D721Med (cell line): ENCODE results near the gene NAAA.
A peak's percentile ranks its signal among the peaks of the same experiment; 100 is the strongest.

ENCODE experiments used
- DNase-seq: peaks from one replicate; pipeline ENCODE4 v3.0.0; 2011; ENCODE audit warnings: low spot score; ENCODE audit not compliant: insufficient read length
- FAIRE-seq: peaks from 2 replicates; lab custom pipeline; 2011; peaks lifted over from hg19 to GRCh38; lab: Jason Lieb, UNC
- CTCF ChIP-seq: IDR thresholded peaks from 2 replicates; pipeline ENCODE4 v1.5.1; 2012; ENCODE audit warnings: mild to moderate bottlenecking, control low read depth; ENCODE audit not compliant: insufficient read depth; ENCODE audit errors: missing control alignments

NAAA gene

GRCh38 chr4:75940692-75941253 lies at the start of gene NAAA:
Gene NAAA, minus strand, starts transcription at chr4:75941013. Its CDS starts 64 bp downstream, at chr4:75940949.
- no peak for FAIRE-seq
- no peak for TF ChIP-seq CTCF
- peak; percentile 44 for DNase-seq

DNA sequence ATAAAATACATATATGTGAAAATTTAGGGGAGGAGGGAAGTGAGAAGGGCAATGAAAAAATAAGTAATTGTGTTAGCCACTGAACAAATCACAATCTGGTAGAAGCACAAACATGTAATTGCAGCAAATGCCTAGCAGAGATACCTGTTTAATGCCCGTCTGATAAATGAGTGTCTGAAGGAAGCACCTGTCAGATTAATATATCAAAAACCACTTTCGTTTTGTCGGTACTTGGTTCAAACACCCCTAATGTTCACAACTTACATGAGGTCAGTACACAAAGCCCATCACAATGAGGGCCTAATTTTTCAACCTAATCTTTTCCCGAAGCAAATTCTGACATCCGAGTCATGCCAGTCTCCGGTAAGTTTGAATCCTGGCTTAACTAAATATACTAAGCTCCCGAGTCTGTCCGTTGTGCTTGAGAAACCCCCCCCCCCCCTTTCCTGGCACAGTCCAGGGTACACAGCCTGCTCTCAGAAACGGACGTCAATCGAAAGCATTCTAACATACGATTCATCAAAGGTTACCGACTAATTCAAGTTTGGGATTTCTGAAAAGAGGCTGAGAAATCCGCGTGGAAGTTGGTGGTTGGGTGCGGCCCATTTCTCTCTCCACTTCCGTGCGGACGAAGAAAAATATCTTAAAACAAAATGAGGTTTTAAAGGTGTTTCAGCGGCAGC lies 49.2 kb upstream of the NAAA start:
- FAIRE-seq: no peak
- TF ChIP-seq CTCF: no peak
- DNase-seq: no peak

- DNase-seq (no peak), FAIRE-seq (no peak)
- TF ChIP-seq CTCF: no peak
Observed at GRCh38 chr4:75985116-75985515, 44.3 kb upstream of the NAAA start.

GRCh38 chr4:75980576-75980975 lies 39.8 kb upstream of the NAAA start:
- no peak for TF ChIP-seq CTCF
- FAIRE-seq (no peak), DNase-seq (no peak)

DNA sequence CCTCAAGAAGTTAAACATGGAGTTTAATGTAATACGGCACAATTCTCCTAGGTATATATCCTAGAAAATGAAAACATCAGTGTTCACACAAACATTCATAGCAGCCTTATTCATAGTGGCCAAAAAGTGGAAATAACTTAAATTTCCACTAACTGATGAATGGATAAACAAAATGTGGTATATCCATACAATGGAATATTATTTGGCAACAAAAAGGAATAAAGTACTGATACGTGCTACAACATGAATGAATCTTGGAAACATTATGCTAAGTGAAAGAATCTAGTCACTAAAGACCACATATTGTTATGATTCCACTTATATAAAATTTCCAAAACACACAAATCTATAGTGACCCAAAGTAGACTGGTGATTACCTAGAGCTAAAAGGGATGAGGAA lies 35.4 kb upstream of the NAAA start:
- TF ChIP-seq CTCF: no peak
- DNase-seq (no peak), FAIRE-seq (no peak)

DNA sequence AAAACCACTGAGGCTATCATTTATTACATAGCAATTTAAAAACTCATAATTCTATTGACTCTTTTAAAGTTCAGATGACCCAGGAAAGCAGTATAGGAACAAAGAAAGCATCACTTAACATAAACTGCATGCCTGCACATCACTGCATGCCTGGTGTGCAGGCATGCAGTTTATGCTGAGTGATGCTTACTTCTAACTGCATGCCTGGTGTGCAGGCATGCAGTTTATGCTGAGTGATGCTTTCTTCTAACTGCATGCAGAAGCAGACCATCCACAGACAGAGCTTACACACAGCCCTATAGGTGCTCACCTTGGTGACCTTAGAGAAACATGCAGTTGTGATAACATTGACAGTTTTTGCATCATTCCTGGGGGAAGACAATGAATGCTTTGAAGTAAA lies 33.0 kb upstream of the NAAA start:
- FAIRE-seq: no peak
- DNase-seq: no peak
- no peak for TF ChIP-seq CTCF

DNA sequence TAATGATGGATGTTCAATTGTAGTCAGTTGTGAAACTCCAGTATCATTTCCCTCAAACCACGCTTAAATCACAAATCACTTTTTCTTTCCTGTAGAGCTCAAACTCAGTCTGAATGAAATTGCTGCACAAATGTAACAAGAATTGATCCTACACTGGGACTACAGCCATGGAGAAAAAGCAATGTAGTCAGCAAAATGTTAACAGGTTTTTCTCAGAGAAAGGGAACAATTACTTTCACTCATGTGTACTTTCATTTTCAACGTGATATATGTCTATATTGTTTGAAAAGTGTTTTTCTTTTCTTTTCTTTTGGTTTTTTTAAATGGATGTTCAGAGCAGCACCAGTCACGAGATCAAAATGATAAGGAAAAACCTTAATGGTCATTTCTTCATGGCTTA lies 27.3 kb upstream of the NAAA start:
- DNase-seq (no peak), FAIRE-seq (no peak)
- TF ChIP-seq CTCF: no peak
